ENCODE measurements around the gene RUSF1. TPM values are rescaled to one million over a fixed set of nuclear protein-coding genes. Genes with fewer than 3 reads are reported as not detected.

Gene RUSF1
- total and polyA plus RNA-seq, 9 of the 15 experiments (the other 6 are each of a cell fraction or from before 2014, with no cell fraction given) = 0.80 to 52.8 (median 27.6) TPM

GRCh38 chr16:31501226-31501965, 6.8 kb downstream of the RUSF1 start:
- Histone ChIP-seq H2AFZ (ENCODE audit: low read depth, low read length) (no peak overlapping the region), H3K79me2 (ENCODE audit: control insufficient read depth, insufficient read depth, low read length) (no peaks in the 10 kb centered on the region; the same call in 2 of the 3 replicates), H3K9me3 (replicated peaks; ENCODE audit: control insufficient read depth, insufficient read depth, low read depth, low read length) (no peaks in the 10 kb centered on the region), H3K27me3 (ENCODE audit: control insufficient read depth in 2 of 2, insufficient read depth in 2 of 2, low read length in 2 of 2) (no peaks in the 10 kb centered on the region), H3K9me1 (ENCODE audit: control insufficient read depth, insufficient read depth, low read length) (no peaks in the 10 kb centered on the region), H3K27ac (ENCODE audit: extremely low read depth, low read depth, low read length) (no peak overlapping the region), H3K4me1 (replicated peaks in 1 of 2; ENCODE audit: control insufficient read depth in 2 of 2, insufficient read depth in 2 of 2, low read length in 2 of 2) (0 out of 5 replicates have a peak, but pooled peaks cover 0 to 1% of the 10 kb centered on the region in 2 experiments), H4K20me1 (replicated peaks; ENCODE audit: control insufficient read depth, insufficient read depth, low read length) (no peaks in the 10 kb centered on the region), H3K9ac (ENCODE audit: insufficient read depth in 1 of 2, low read depth in 2 of 2, low read length in 2 of 2) (no peak overlapping the region), H3K4me2 (ENCODE audit: insufficient read depth, low read length) (no peak overlapping the region), H3K4me3 (no peak overlapping the region), H3K36me3 (ENCODE audit: control insufficient read depth, insufficient read depth, low read length) (peaks cover 52% of the 10 kb centered on the region)
- no peak for ATAC-seq
- in situ Hi-C loops (cut with MboI) = no loop called here
- no peak for TF ChIP-seq RBM15 (IDR thresholded peaks at IDR 0.05; ENCODE audit: insufficient read depth, low read length)
- peak; percentile 37; a peak in 3 of 4 replicates for TF ChIP-seq KDM1A (IDR thresholded peaks at IDR 0.05)
- TF ChIP-seq, protein P1, sequence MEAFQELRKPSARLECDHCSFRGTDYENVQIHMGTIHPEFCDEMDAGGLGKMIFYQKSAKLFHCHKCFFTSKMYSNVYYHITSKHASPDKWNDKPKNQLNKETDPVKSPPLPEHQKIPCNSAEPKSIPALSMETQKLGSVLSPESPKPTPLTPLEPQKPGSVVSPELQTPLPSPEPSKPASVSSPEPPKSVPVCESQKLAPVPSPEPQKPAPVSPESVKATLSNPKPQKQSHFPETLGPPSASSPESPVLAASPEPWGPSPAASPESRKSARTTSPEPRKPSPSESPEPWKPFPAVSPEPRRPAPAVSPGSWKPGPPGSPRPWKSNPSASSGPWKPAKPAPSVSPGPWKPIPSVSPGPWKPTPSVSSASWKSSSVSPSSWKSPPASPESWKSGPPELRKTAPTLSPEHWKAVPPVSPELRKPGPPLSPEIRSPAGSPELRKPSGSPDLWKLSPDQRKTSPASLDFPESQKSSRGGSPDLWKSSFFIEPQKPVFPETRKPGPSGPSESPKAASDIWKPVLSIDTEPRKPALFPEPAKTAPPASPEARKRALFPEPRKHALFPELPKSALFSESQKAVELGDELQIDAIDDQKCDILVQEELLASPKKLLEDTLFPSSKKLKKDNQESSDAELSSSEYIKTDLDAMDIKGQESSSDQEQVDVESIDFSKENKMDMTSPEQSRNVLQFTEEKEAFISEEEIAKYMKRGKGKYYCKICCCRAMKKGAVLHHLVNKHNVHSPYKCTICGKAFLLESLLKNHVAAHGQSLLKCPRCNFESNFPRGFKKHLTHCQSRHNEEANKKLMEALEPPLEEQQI (IDR thresholded peaks at IDR 0.05) = no peak
- POLR2A ChIA-PET = interaction anchor here (0.5 to 2.4 kb wide), 5 partner anchors 9 to 559 kb away, joined by 3 to 9 read pairs (median 5); no protein-coding TSS in a partner anchor
- no peak for FAIRE-seq
- no peak for DNase-seq (ENCODE audit: extremely low read depth in 1 of 4, low spot score in 3 of 4)
- no TSS peak for BruUV-seq (replicated peaks)
- CTCF ChIA-PET (ENCODE audit: low intra/inter-chr PET ratio) = no interaction called here
- 31% methylated on average over 2 of the region's 3 CpGs for WGBS (ENCODE audit: insufficient coverage, low coverage, missing lambda C conversion rate)
- intact Hi-C loops (cut with micrococcal nuclease) = no loop called here

All from K562 (cell line).